ENCODE data around the gene ZNF451. TPM values are rescaled to one million over a fixed set of nuclear protein-coding genes. Genes with fewer than 3 reads are reported as not detected.

ZNF451 gene
- total and polyA plus RNA-seq, 2 donors (not counting 3 experiments of a cell fraction or from before 2014, with no cell fraction given) = 9.9 to 64.4 TPM

- FAIRE-seq = no peak
- CTCF ChIA-PET = no interaction called here
- Histone ChIP-seq H3K9me1 (replicated peaks; ENCODE audit: control insufficient read depth, extremely low read depth, insufficient read depth, low read length) (peaks cover 3% of the 10 kb centered on the region), H3K79me2 (ENCODE audit: control insufficient read depth, insufficient read depth, low read length) (peaks cover 69% of the 10 kb centered on the region), H3K4me2 (ENCODE audit: insufficient read depth, low read length) (no peak overlapping the region), H3K4me1 (ENCODE audit: control insufficient read depth, extremely low read depth, insufficient read depth, low read length) (no peaks in the 10 kb centered on the region), H2AFZ (ENCODE audit: low read depth, low read length) (no peak overlapping the region), H3K9me3 (replicated peaks; ENCODE audit: control insufficient read depth, insufficient read depth, low read length) (no peaks in the 10 kb centered on the region), H3K27me3 (ENCODE audit: control insufficient read depth in 2 of 2, insufficient read depth in 2 of 2, low read length in 2 of 2) (no peaks in the 10 kb centered on the region), H3K4me3 (replicated peaks in 1 of 3; ENCODE audit: insufficient read depth in 1 of 3, low read depth in 1 of 3, low read length in 3 of 3) (no peak overlapping the region), H3K36me3 (ENCODE audit: control insufficient read depth in 2 of 2, extremely low read depth in 1 of 2, insufficient read depth in 2 of 2, low read length in 2 of 2) (peaks cover 5 to 19% of the 10 kb centered on the region in 2 experiments), H3K9ac (replicated peaks; ENCODE audit: extremely low read depth, insufficient read depth, low read length) (no peak overlapping the region), H4K20me1 (replicated peaks; ENCODE audit: control insufficient read depth, extremely low read depth, insufficient read depth, low read length) (peaks cover 13% of the 10 kb centered on the region), H3K27ac (ENCODE audit: insufficient read depth, low read depth, low read length) (no peak overlapping the region)
- no peak for TF ChIP-seq POLR2A (IDR thresholded peaks at IDR 0.05; ENCODE audit: low read depth, low read length)
- TF ChIP-seq, protein P1, sequence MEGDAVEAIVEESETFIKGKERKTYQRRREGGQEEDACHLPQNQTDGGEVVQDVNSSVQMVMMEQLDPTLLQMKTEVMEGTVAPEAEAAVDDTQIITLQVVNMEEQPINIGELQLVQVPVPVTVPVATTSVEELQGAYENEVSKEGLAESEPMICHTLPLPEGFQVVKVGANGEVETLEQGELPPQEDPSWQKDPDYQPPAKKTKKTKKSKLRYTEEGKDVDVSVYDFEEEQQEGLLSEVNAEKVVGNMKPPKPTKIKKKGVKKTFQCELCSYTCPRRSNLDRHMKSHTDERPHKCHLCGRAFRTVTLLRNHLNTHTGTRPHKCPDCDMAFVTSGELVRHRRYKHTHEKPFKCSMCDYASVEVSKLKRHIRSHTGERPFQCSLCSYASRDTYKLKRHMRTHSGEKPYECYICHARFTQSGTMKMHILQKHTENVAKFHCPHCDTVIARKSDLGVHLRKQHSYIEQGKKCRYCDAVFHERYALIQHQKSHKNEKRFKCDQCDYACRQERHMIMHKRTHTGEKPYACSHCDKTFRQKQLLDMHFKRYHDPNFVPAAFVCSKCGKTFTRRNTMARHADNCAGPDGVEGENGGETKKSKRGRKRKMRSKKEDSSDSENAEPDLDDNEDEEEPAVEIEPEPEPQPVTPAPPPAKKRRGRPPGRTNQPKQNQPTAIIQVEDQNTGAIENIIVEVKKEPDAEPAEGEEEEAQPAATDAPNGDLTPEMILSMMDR (IDR thresholded peaks at IDR 0.05; ENCODE audit: extremely low read depth in 1 of 2, insufficient read depth in 1 of 2, low read depth in 1 of 2, low read length in 2 of 2) = no peak
- no peak for TF ChIP-seq FOS (IDR thresholded peaks at IDR 0.05; ENCODE audit: borderline replicate concordance, insufficient read depth, low read length)
- TF ChIP-seq JUN (IDR thresholded peaks at IDR 0.05; ENCODE audit: borderline replicate concordance, insufficient read depth, insufficient read length, low read depth) = no peak
- no peak for TF ChIP-seq POLR2AphosphoS5 (IDR thresholded peaks at IDR 0.05; ENCODE audit: insufficient read depth, low read depth, low read length)
- no peak for TF ChIP-seq GATA2 (IDR thresholded peaks at IDR 0.05; ENCODE audit: insufficient read depth, insufficient read length, low read depth, low read length)
- no peak for TF ChIP-seq MYC (IDR thresholded peaks at IDR 0.05; ENCODE audit: low read depth, low read length)
- no peak for TF ChIP-seq EZH2 (IDR thresholded peaks at IDR 0.05; ENCODE audit: borderline replicate concordance, low read depth, low read length, severe bottlenecking)
- TF ChIP-seq, protein P2, sequence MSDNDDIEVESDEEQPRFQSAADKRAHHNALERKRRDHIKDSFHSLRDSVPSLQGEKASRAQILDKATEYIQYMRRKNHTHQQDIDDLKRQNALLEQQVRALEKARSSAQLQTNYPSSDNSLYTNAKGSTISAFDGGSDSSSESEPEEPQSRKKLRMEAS (IDR thresholded peaks at IDR 0.05; ENCODE audit: insufficient read depth, insufficient read length) = no peak
- dilution Hi-C loops (cut with MboI; ENCODE audit: extremely low pct_ligation_motif_present, low sequenced_read_pairs) = no loop called here
- POLR2A ChIA-PET = no interaction called here
- no TSS peak for BruUV-seq (replicated peaks)
- intact Hi-C loops (cut with micrococcal nuclease) = no loop called here
- DNase-seq (ENCODE audit: low read depth, low spot score) = no peak
Observed at GRCh38 chr6:57106990-57107389, 17.0 kb downstream of the ZNF451 start.
